HUES48 (cell line): Measurements from ENCODE around the gene TRIM14.
"Not testable (repeated sequence)": the region's sequence is repeated elsewhere in the genome, so short reads cannot be mapped to it uniquely, and the experiment has no call there.

ENCODE experiments used
- H3K27ac ChIP-seq: one replicate; pipeline ENCODE4 v1.7.0; 2013; ENCODE audit warnings: low read depth, low read length, inconsistent platforms
- H3K27me3 ChIP-seq: 2 replicates; pipeline ENCODE4 v1.6.1; 2013; ENCODE audit warnings: mild to moderate bottlenecking, low read length; ENCODE audit not compliant: control insufficient read depth, insufficient read depth
- H3K36me3 ChIP-seq: 2 replicates; pipeline ENCODE4 v1.6.1; 2013; ENCODE audit warnings: low read length; ENCODE audit not compliant: control insufficient read depth, insufficient read depth
- H3K4me1 ChIP-seq: 2 replicates; pipeline ENCODE4 v1.6.1; 2013; ENCODE audit warnings: mild to moderate bottlenecking, low read length; ENCODE audit not compliant: control insufficient read depth, insufficient read depth
- H3K4me3 ChIP-seq: 2 replicates; pipeline ENCODE4 v1.5.1; 2013; ENCODE audit warnings: mild to moderate bottlenecking, low read depth, low read length
- H3K9ac ChIP-seq: 2 replicates; pipeline ENCODE4 v1.6.1; 2013; ENCODE audit warnings: mild to moderate bottlenecking, low read depth, low read length, moderate library complexity
- H3K9me3 ChIP-seq: 2 replicates; pipeline ENCODE4 v1.6.1; 2013; ENCODE audit warnings: low read length; ENCODE audit not compliant: control insufficient read depth, insufficient read depth

TRIM14 gene

DNA sequence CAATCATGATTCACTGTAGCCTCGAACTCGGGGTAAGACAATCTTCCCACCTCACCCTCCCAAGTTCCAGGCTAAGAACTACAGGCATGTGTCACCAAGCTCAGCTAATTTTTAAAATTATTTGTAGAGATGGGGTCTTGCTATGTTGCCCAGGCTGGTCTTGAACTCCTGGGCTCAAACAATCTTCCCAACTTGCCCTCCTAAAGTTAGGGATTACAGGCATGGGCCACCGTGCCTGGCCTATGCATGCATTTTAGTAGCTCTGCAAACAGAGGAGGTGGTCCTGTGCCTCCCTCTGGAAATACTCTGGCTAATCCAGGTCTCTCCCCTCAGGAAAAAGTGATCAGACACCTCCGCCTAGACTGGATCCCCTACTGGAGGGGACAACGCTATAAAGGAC, 21.5 kb upstream of the TRIM14 start:
- Histone ChIP-seq H3K27ac (no peak overlapping the region), H3K9me3 (no peaks in the 10 kb centered on the region), H3K4me1 (no peaks in the 10 kb centered on the region), H3K27me3 (no peaks in the 10 kb centered on the region), H3K9ac (no peak overlapping the region), H3K36me3 (0 out of 2 replicates have a peak, but pooled peaks cover 1% of the 10 kb centered on the region), H3K4me3 (no peak overlapping the region)

DNA sequence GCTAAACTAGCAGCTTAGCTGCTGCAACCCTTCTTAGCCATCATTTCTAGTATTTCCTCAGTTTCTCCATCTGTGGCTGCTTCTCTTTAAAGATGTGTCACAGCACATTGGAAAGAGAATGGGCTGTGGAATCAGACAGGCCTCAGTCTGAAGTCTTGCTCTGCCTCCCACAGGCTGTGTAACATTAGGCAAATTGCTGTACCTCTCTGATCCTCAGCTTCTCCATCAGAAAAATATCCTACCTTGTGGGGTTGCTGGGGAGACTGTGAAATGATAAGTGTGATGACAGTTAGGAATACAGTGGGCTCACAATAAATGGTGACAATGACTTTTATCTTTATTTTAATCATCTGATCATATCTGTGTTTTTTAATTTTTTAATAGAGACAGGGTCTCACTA, 17.5 kb upstream of the TRIM14 start:
- no peak overlapping the region for H3K27ac ChIP-seq
- H3K36me3 ChIP-seq: peaks cover 14% of the 10 kb centered on the region
- H3K27me3 ChIP-seq: no peaks in the 10 kb centered on the region
- H3K4me1 ChIP-seq: no peaks in the 10 kb centered on the region
- no peak overlapping the region for H3K4me3 ChIP-seq
- no peak overlapping the region for H3K9ac ChIP-seq
- no peaks in the 10 kb centered on the region for H3K9me3 ChIP-seq

DNA sequence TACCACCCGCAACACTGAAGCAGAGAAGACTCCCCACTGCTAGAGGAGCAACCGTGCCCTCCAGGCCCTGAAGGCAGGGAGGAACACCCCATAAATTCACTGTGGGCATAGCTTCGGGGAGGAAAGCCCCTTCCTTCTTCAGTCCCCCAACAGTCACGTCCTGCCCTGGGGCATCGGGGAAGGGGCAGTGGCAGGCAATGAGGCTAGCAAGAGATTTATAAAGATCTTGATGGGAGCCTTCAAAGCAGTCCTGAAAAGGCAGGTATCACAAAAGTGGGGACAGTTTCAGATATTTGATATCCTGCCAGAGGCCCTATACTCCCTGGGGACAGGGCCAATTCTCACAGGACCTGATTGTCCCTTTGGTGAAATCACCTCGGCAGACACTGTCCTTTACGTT, 16.9 kb upstream of the TRIM14 start:
- Histone ChIP-seq H3K9ac (no peak overlapping the region), H3K27me3 (no peaks in the 10 kb centered on the region), H3K4me3 (no peak overlapping the region), H3K36me3 (peaks cover 14% of the 10 kb centered on the region), H3K4me1 (no peaks in the 10 kb centered on the region), H3K9me3 (no peaks in the 10 kb centered on the region), H3K27ac (no peak overlapping the region)

DNA sequence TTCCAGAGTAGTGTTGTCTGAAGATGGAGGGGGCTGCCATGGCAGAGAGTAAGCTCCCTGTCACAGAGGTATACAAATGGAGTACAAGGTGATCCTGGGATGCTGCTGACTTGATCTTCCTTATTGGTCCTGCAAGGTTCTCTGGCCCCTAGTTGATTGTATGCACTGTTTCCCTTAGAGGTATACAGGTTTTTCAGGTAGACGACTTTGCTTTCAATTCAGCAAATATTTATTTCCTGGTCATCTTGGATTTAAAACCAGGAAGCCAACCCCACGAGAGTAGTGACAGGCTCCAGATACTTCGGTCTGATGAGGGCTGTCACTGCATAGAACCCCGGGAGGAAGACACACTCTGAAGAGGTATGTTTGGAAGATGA, 16.5 kb upstream of the TRIM14 start:
- Histone ChIP-seq H3K4me1 (no peaks in the 10 kb centered on the region), H3K27ac (no peak overlapping the region), H3K4me3 (no peak overlapping the region), H3K9me3 (no peaks in the 10 kb centered on the region), H3K36me3 (peaks cover 14% of the 10 kb centered on the region), H3K9ac (no peak overlapping the region), H3K27me3 (no peaks in the 10 kb centered on the region)

DNA sequence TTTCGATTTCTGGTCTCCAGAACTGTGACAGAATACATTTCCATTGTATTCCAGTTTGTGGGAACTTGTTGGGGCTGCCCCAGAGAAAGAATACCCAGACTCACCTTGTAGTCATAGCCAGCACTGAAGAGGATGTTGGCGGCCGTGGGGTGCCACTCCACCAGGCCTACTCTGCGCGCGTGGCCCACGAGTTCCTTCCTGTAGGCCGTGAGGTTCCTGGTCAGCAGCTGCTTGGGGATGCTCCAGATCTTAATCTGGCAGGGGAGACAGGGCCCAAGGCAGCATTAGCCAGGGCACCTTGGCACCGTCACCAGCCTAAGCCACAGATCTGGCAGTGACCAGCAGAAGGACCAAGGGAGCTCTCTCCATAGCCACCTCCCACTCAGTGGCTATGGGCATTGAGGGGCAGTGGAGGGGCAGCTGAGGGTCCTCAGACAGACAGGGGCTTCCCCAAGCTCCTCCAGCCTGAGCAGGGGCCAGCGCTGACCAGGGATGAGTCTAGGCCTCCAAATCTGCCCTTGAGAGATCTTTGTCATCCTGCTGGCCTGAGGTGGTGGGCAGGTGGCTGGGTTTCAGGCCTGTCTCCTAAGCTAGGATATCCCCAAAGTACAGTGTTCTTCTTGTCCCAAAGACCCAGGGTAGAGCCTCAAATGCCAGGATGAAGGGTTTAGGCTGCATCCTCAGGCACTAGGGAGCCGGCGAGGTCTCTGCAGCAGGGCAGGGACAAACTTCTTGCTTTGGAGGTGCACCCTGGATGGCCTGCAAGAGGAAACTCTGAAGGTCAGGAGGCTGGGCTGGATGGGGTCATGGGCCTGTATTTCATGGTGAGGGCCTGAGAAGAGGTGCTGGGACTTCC, 15.9 kb upstream of the TRIM14 start:
- no peaks in the 10 kb centered on the region for H3K4me1 ChIP-seq
- no peaks in the 10 kb centered on the region for H3K27me3 ChIP-seq
- H3K9ac ChIP-seq: no peak overlapping the region
- H3K9me3 ChIP-seq: no peaks in the 10 kb centered on the region
- H3K36me3 ChIP-seq: peaks cover 15% of the 10 kb centered on the region
- no peak overlapping the region for H3K4me3 ChIP-seq
- no peak overlapping the region for H3K27ac ChIP-seq

DNA sequence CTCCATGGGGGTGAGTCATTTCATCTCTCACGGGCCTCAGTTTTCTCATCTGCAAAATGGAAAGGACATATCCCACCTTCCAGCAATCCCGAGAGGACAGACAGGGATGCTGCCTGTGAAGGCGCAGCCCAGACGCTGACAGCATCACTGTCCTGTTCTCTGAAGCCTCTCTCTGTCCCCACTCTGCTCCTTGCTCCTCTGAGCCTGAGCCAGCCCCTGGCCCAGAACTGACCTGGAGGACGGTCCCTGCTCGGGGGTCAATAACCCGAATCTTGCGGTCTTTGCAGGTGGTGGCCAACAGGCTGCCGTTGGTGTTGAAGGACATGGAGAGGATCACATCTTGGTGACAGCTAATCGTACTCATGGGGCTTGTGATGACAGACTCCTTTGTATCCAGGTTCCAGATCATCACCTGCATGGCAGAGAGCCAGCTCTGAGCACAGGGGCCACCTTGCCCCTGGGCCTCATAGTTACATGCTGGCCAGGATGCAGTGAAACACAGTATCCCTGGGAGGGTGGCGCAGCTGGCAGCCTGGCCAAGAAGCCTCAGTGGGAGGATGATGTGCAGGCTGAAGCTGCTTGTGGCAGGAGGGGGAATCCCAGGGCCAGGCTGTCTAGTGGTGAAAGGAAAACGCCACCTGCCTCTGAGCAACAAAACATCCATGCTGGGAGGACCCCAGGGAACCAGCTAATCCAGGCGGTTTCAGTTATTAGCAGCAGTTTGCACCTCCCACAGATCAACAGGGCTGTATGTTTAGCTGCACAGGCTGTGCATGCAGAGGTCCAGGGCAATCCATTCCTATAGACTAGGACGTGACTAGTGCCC, 14.0 kb upstream of the TRIM14 start:
- Histone ChIP-seq H3K27me3 (no peaks in the 10 kb centered on the region), H3K4me1 (no peaks in the 10 kb centered on the region), H3K9me3 (no peaks in the 10 kb centered on the region), H3K27ac (no peak overlapping the region), H3K4me3 (no peak overlapping the region), H3K9ac (no peak overlapping the region), H3K36me3 (peaks cover 28% of the 10 kb centered on the region)

DNA sequence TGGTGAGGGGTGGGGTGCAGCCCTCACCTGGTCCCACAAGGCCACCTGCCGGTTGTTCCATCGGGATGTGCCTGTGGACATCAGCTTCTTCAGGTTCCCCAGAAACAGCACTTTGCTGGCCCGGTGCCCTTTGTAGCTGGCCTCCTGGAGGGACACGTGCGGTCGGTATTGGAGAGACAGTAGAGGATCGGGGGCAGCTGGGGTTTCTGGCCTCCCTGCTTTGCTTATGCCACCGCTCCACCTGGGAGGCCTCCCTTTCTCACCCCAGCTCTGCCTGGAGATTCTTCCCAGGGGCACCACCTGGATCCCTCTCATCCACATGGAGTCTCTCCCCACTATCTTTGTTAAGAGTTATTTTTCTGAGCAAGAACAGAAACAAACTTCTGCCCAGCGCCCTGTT, 13.1 kb upstream of the TRIM14 start:
- Histone ChIP-seq H3K27me3 (no peaks in the 10 kb centered on the region), H3K36me3 (peaks cover 30% of the 10 kb centered on the region), H3K4me3 (no peak overlapping the region), H3K9me3 (no peaks in the 10 kb centered on the region), H3K9ac (no peak overlapping the region), H3K27ac (no peak overlapping the region), H3K4me1 (no peaks in the 10 kb centered on the region)

DNA sequence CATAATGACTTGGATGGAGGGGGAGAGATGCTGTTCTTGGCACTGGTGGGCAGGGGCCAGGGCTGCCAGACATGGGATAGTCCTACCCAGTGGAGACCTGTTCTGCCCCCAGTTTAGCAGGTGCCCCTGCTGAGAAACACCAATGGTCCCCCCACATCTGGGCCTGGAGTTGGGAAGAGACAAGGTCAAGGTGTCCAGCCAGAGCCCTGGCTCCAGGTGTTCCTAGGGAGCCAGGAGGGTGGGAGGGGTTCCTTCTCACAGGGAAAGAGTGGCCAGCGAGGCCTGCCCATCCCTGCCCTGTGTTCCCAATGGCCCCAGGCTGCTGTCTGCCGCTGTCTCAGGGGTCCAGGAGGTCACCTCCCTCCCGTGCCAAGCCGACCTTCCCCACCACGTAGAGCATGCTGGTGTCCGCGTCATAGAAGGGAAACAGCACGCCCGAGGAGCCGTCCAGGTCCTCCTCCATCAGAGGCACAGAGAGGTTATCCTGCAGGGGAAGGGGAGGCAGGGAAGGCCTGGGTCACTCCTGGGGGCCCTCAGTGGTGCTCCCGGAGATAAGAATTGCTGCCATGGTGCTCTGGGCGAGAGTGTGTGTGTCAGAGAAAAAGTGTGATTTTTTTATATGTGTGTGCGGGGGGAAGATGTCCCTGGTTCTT, 11.7 kb upstream of the TRIM14 start:
- Histone ChIP-seq H3K4me3 (no peak overlapping the region), H3K4me1 (no peaks in the 10 kb centered on the region), H3K27ac (no peak overlapping the region), H3K9ac (no peak overlapping the region), H3K9me3 (no peaks in the 10 kb centered on the region), H3K36me3 (peaks cover 41% of the 10 kb centered on the region), H3K27me3 (no peaks in the 10 kb centered on the region)

DNA sequence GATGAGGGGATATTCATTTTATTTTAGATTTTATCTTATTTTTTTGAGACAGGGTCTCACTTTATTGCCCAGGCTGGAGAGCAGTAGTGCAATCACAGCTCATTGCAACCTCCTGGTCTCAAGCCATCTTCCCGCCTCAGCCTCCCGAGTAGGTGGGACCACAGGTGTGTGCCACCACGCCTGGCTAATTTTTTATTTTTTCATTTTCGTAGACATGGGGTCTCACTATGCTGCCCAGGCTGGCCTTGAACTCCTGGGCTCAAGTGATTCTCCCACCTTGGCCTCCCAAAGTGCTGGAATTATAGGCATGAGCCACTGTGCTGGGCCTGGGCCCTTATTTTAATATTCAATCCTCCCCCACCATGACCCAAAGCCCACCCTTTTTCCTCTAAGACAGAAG, 11.0 kb upstream of the TRIM14 start:
- not testable (repeated sequence) for H3K9me3 ChIP-seq, H3K4me1 ChIP-seq, H3K4me3 ChIP-seq, H3K27ac ChIP-seq, H3K9ac ChIP-seq, H3K27me3 ChIP-seq
- H3K36me3 ChIP-seq: peaks cover 37% of the 10 kb centered on the region

DNA sequence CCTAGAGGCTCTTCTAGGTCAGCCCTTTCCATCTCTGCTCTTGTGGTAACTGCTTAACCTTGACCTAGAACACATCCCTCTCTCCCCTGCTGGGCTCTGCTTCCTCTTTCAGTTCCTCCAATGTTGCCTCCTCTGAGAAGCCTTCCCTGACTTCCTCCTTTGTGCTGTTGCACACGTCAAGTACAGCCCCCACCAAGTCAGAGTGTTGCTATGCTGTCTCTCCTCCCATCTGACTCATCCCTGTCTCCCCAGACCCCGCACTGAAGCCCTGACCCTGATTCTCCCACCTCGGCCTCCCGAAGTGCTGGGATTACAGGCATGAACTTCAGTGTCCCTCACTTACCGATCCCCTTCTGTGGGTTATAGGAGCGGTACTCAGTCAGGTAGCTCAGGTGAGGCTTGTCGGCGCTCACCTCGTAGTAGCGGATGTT, 10.4 kb upstream of the TRIM14 start:
- Histone ChIP-seq H3K27me3 (no peaks in the 10 kb centered on the region), H3K4me3 (no peak overlapping the region), H3K9ac (no peak overlapping the region)

DNA sequence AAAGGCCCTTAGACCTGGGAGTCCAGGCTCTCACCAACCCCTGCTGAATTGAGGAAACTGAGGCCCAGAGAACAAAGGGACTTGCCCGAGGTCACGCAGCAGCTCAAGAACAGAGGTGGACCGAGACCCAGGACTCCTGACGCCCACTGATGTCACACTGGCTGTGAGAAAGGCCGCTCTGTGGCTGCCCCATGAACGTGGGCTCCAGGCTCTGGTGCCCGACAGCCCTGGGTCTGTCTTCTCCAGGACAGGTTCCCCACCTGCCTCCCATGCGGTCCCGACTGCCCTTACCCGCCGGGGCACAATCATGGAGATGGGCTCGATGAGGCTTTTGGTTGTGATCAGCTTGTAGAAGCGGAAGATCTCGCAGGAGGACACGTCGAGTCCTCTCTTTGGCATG, 9.3 kb upstream of the TRIM14 start:
- no peaks in the 10 kb centered on the region for H3K9me3 ChIP-seq
- H3K4me3 ChIP-seq: no peak overlapping the region
- H3K36me3 ChIP-seq: peaks cover 37% of the 10 kb centered on the region
- no peaks in the 10 kb centered on the region for H3K27me3 ChIP-seq
- H3K27ac ChIP-seq: no peak overlapping the region
- no peaks in the 10 kb centered on the region for H3K4me1 ChIP-seq
- H3K9ac ChIP-seq: no peak overlapping the region

More for the DNA sequence above, 10.4 kb upstream of the TRIM14 start:
- Histone ChIP-seq H3K36me3 (peaks cover 38% of the 10 kb centered on the region), H3K4me1 (no peaks in the 10 kb centered on the region), H3K27ac (no peak overlapping the region), H3K9me3 (no peaks in the 10 kb centered on the region)
